ENCODE measurements around the gene TMEM132C. TPM values are rescaled to one million over a fixed set of nuclear protein-coding genes. Genes with fewer than 3 reads are reported as not detected.

The TMEM132C gene
- total and polyA plus RNA-seq, 2 of the 13 experiments (the other 11 are each of a cell fraction or from before 2014, with no cell fraction given), result not detected

DNA sequence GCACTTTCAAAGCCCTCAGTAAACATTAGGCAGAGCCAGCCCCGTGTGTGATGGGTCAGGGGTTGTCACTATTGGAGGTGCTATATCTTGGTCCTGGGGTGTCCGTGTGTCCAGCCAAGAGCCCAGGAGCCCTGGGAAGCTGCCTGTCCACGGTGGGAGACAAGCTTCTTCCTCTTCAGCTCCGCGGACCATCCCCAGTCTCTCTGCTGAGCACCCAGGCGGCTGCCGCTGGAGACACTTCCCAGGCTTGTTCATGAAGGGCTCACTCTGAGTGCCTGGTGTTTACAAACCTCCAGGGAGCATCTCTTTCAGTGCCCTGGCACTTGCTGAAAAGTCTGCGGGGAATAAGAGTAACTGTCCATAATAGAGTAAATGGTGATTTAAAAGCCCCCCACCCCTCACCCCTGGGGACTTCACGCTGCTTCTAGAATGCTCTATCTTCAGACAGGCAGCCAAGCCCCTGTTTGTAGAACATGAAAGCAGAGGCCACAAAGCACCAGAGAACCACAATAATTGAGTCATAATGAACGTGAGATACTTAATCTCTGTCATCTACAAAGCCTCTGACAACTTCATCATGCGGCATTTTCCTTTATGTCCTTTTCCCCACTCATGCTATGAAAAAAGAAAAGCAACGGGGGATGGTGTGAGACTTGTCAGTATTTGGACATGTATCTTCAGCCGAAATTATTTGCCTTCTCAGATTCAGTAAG lies 178.6 kb downstream of the TMEM132C start (continued):
- TF ChIP-seq, protein P1, sequence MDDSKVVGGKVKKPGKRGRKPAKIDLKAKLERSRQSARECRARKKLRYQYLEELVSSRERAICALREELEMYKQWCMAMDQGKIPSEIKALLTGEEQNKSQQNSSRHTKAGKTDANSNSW (CRISPR knock-in tag; IDR thresholded peaks at IDR 0.05; ENCODE audit: borderline replicate concordance), result no peak
- TF ChIP-seq HES4 (CRISPR knock-in tag; IDR thresholded peaks at IDR 0.05; ENCODE audit: borderline replicate concordance) (no peak), ZNF333 (CRISPR knock-in tag; IDR thresholded peaks at IDR 0.05; ENCODE audit: borderline replicate concordance) (no peak), REL (CRISPR knock-in tag; conservative IDR thresholded peaks at IDR 0.05) (no peak), ZMYM3 (CRISPR knock-in tag; IDR thresholded peaks at IDR 0.05) (no peak), SNAPC2 (CRISPR knock-in tag; IDR thresholded peaks at IDR 0.05) (no peak), MEF2D (CRISPR knock-in tag; IDR thresholded peaks at IDR 0.05) (no peak)
- TF ChIP-seq, protein P2, sequence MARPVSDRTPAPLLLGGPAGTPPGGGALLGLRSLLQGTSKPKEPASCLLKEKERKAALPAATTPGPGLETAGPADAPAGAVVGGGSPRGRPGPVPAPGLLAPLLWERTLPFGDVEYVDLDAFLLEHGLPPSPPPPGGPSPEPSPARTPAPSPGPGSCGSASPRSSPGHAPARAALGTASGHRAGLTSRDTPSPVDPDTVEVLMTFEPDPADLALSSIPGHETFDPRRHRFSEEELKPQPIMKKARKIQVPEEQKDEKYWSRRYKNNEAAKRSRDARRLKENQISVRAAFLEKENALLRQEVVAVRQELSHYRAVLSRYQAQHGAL (CRISPR knock-in tag; IDR thresholded peaks at IDR 0.05; ENCODE audit: not compliant biosample characterization), result no peak
- TF ChIP-seq, protein P3, sequence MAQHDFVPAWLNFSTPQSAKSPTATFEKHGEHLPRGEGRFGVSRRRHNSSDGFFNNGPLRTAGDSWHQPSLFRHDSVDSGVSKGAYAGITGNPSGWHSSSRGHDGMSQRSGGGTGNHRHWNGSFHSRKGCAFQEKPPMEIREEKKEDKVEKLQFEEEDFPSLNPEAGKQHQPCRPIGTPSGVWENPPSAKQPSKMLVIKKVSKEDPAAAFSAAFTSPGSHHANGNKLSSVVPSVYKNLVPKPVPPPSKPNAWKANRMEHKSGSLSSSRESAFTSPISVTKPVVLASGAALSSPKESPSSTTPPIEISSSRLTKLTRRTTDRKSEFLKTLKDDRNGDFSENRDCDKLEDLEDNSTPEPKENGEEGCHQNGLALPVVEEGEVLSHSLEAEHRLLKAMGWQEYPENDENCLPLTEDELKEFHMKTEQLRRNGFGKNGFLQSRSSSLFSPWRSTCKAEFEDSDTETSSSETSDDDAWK (CRISPR knock-in tag; IDR thresholded peaks at IDR 0.05), result no peak
- TF ChIP-seq, protein P4, sequence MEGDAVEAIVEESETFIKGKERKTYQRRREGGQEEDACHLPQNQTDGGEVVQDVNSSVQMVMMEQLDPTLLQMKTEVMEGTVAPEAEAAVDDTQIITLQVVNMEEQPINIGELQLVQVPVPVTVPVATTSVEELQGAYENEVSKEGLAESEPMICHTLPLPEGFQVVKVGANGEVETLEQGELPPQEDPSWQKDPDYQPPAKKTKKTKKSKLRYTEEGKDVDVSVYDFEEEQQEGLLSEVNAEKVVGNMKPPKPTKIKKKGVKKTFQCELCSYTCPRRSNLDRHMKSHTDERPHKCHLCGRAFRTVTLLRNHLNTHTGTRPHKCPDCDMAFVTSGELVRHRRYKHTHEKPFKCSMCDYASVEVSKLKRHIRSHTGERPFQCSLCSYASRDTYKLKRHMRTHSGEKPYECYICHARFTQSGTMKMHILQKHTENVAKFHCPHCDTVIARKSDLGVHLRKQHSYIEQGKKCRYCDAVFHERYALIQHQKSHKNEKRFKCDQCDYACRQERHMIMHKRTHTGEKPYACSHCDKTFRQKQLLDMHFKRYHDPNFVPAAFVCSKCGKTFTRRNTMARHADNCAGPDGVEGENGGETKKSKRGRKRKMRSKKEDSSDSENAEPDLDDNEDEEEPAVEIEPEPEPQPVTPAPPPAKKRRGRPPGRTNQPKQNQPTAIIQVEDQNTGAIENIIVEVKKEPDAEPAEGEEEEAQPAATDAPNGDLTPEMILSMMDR (CRISPR knock-in tag; IDR thresholded peaks at IDR 0.05), result no peak
